Raji (cell line): ENCODE data around the gene WNT7A.

Experiments used
- POLR2A ChIP-seq: IDR thresholded peaks from 2 replicates; pipeline ENCODE4 v1.6.1; 2011; ENCODE audit warnings: low read depth, low read length, control low read depth; ENCODE audit not compliant: insufficient read depth

The WNT7A gene

GRCh38 chr3:13874891-13875290 is 5.0 kb downstream of the WNT7A start:
- no peak for TF ChIP-seq POLR2A

DNA sequence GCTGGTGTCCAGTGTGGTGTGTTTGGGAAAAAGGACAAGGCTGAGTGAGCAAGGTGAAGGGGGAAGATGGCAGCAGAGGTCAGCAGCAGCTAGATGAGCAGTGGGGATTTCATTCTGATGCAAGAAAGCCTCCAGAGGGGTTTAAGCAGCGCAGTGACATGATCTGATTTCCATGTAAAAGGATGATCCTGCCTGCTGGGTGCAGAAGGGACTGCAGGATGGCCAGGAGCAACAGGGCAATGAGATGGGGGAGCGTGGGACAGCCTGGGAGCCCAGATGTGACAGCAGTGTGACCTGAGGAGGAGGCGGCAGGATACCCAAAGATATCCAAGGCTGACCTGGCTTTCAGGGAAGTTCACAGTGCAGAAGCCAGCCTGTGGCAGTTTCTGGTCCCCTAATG is 6.1 kb downstream of the WNT7A start:
- TF ChIP-seq POLR2A = no peak

- TF ChIP-seq POLR2A = no peak
These were observed 7.4 kb downstream of the WNT7A start for GRCh38 chr3:13872451-13872850.

DNA sequence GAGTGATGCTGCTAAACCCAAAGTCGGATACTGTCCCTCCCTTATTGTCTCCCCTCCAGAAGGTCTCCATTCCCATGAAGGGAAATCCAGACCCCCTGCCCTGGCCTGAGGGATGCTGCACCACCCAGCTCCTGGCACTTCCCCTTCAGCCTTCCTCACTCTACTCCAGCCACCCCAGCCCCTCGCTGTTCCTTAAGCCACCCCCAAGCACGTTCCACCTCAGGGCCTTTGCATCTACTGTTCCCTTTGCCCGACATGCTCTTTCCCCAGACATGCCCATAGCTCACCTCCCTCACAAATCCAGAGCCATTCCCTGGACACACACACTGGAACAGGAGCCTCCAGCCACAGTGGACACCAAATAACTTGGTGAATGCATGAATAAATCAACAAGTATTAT is 8.1 kb downstream of the WNT7A start:
- TF ChIP-seq POLR2A = no peak

GRCh38 chr3:13870902-13871301 is 9.0 kb downstream of the WNT7A start:
- TF ChIP-seq POLR2A = no peak

- no peak for TF ChIP-seq POLR2A
These were observed 10.0 kb downstream of the WNT7A start for GRCh38 chr3:13869761-13870343.

DNA sequence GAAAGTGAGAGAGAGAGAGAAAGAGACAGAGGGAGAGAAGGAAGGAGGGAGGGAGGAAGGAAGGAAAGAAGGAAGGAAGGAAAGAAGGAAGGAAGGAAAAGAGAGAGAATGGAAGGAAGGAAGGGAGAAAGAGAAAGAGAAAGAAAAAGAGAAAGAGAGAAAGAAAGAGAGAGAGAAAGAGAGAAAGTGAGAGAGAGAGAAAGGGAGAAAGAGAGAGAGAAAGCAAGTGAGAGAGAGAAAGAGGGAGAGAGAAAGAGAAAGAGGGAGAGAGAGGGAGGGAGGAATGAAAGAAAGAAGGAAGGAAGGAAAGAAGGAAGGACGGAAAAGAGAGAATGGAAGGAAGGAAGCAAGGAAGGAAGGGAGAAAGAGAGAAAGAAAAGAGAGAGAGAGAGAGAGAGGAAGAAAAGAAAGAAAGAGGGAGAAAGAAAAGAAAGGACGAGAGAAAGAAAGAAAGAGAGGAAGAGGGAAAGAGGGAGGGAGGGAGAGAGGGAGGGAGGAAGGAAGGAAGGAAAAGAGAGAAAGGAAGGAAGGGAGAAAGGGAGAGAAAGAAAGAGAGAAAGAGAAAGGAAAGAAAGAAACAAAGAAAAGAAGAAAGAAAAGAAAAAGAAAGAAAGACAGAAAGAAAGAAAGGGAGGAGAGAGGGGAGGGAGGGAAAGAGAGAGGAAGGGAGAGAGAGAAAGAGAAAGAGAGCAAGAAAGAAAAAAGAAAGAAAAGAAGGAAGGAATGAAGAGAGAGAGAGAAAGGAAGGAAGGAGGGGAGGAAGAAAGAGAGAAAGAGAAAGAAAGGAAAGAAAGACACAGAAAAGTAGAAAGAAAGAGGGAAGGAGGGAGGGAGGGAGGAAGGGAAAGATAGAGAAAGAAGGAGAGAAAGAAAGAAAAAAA is 10.8 kb downstream of the WNT7A start:
- TF ChIP-seq POLR2A = no peak

DNA sequence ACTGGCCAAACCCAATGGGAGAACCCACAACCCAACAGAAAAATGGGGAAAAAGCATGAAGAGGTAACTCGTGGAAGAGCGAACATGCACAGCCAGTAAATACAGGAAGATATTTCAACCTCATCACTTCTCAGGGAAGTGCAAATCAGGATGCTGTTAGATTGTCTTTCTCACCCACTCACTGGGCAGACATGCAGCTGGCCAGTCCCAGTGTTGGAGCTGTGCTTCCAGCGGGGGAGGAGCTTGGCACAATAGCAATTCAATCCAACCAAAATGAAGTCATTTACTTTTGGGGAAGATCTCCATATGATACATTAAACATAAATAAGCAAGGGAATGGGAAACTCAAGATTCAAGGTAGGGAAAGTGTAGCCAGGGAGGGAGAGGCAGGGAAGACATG is 12.1 kb downstream of the WNT7A start:
- no peak for TF ChIP-seq POLR2A

- no peak for TF ChIP-seq POLR2A
These were observed 13.6 kb downstream of the WNT7A start for GRCh38 chr3:13866041-13866965.

DNA sequence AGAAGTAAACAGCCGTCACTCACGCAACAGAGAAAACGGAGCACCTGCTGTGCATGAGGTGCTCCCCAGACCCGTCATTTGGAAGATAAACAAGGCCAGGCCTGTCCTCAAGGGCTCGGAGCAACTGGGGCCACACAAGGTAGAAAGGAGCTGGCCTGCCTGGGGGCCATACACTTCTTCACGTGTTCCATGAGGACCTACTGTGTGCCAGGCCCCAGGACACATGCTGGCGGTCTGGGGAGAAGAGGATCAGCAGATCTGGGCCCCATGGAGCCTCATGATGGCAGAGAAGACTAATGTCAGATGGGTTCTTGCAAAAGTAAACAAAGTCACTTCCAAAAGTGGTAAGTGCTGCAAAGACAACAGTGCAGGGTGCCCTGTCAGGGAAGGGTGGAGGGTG is 14.3 kb downstream of the WNT7A start:
- TF ChIP-seq POLR2A = no peak

GRCh38 chr3:13865106-13865505 is 14.8 kb downstream of the WNT7A start:
- no peak for TF ChIP-seq POLR2A

GRCh38 chr3:13863965-13864595 is 15.8 kb downstream of the WNT7A start:
- TF ChIP-seq POLR2A = no peak

GRCh38 chr3:13863382-13863952 is 16.4 kb downstream of the WNT7A start:
- TF ChIP-seq POLR2A = no peak

DNA sequence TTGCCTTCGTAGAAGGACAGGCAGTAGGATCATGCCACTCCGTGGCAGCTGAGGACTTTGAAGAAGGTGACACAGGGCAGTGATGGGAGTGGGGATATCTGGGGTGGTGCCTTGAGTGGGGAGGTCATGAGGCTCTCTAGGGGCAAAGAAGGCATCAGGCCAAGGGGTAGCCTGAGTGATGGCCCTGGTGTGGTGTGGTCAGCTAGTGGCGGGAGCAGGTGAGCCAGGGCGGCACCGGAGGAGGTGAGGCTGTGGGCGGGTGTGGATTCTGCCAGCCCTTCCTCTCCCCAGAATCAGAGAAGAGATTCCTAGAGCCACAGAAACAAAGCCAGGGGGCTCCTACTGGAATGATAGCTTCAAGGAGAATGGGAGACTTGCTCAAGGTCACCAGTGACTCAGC is 18.4 kb downstream of the WNT7A start:
- TF ChIP-seq POLR2A = no peak

- TF ChIP-seq POLR2A = no peak
These were observed 19.9 kb downstream of the WNT7A start for GRCh38 chr3:13860001-13860400.
